Immature natural killer cell (primary cell): ENCODE measurements around the gene IL34. TPM values are rescaled to one million over a fixed set of nuclear protein-coding genes. Genes with fewer than 3 reads are reported as not detected.
A peak's percentile ranks its signal among the peaks of the same experiment; 100 is the strongest.

ENCODE experiments used
- DNase-seq, 3 donors: peaks; one replicate each; pipeline ENCODE4 v3.0.0; 2022; ENCODE audit warnings: mixed read lengths in 1 of 3
- H3K27ac Mint-ChIP-seq, 6 donors: one replicate each; pipeline ENCODE4 v1.8.0; 2020; ENCODE audit warnings: mixed read lengths in 6 of 6, mild to moderate bottlenecking in 5 of 6, inconsistent platforms in 4 of 6, moderate library complexity in 3 of 6
- H3K27me3 Mint-ChIP-seq, 3 donors: one replicate each; pipeline ENCODE4 v1.8.0; 2020 to 2021; ENCODE audit warnings: low read depth in 3 of 3, mild to moderate bottlenecking in 3 of 3, mixed read lengths in 3 of 3, moderate library complexity in 3 of 3, inconsistent platforms in 1 of 3
- H3K36me3 Mint-ChIP-seq, 3 donors: one replicate each; pipeline ENCODE4 v1.8.0; 2020; ENCODE audit warnings: mixed read lengths in 3 of 3, inconsistent platforms in 2 of 3, mild to moderate bottlenecking in 2 of 3
- H3K4me1 Mint-ChIP-seq, 2 donors: one replicate each; pipeline ENCODE4 v1.8.0; 2020; ENCODE audit warnings: inconsistent platforms in 2 of 2, mild to moderate bottlenecking in 2 of 2, mixed read lengths in 2 of 2, moderate library complexity in 1 of 2
- H3K4me3 Mint-ChIP-seq, 5 donors: one replicate each; pipeline ENCODE4 v1.8.0; 2020; ENCODE audit warnings: mild to moderate bottlenecking in 5 of 5, mixed read lengths in 5 of 5, inconsistent platforms in 3 of 5, moderate library complexity in 3 of 5
- H3K9me3 Mint-ChIP-seq, 6 donors: one replicate each; pipeline ENCODE4 v1.8.0; 2020; ENCODE audit warnings: mild to moderate bottlenecking in 6 of 6, mixed read lengths in 6 of 6, inconsistent platforms in 4 of 6, moderate library complexity in 3 of 6
- polyA plus RNA-seq, 3 donors: library from polyadenylated mRNA; unstranded; fragments of 300-500 nt; fragmentation: Illumina TruSeq; gene quantifications; one replicate each; pipeline ENCODE4 v1.2.3, GENCODE V29; 2021

IL34 gene
- not detected for polyA plus RNA-seq

- Mint-ChIP-seq H3K9me3 (no peaks in the 10 kb centered on the region), H3K4me3 (no peak within 1 kb of the TSS), H3K4me1 (no peaks in the 10 kb centered on the region), H3K27me3 (peaks cover 3 to 8% (median 5%) of the 10 kb centered on the region in 3 donors), H3K36me3 (no peaks in the 10 kb centered on the region), H3K27ac (no peak within 1 kb of the TSS)
- DNase-seq, result no peak
These were observed at the start of gene IL34 for GRCh38 chr16:70646260-70647241. Gene IL34, plus strand, starts transcription at chr16:70646559. Its CDS starts 389 bp downstream, at chr16:70646948.

GRCh38 chr16:70597135-70597835 is 49.1 kb upstream of the IL34 start:
- no peaks in the 10 kb centered on the region for H3K4me1 Mint-ChIP-seq
- no peak overlapping the region for H3K27ac Mint-ChIP-seq
- H3K36me3 Mint-ChIP-seq, result no peaks in the 10 kb centered on the region

GRCh38 chr16:70598937-70599503 is 47.3 kb upstream of the IL34 start:
- DNase-seq, result no peak
- no peaks in the 10 kb centered on the region for H3K36me3 Mint-ChIP-seq
- no peak overlapping the region for H3K4me3 Mint-ChIP-seq
- peaks cover 1 to 8% (median 6%) of the 10 kb centered on the region in 3 donors for H3K27me3 Mint-ChIP-seq
- no peak overlapping the region for H3K27ac Mint-ChIP-seq
- no peaks in the 10 kb centered on the region for H3K4me1 Mint-ChIP-seq
- H3K9me3 Mint-ChIP-seq, result no peaks in the 10 kb centered on the region

More at GRCh38 chr16:70597135-70597835, 49.1 kb upstream of the IL34 start:
- H3K9me3 Mint-ChIP-seq, result no peaks in the 10 kb centered on the region
- DNase-seq, result no peak
- peaks cover 1 to 8% (median 6%) of the 10 kb centered on the region in 3 donors for H3K27me3 Mint-ChIP-seq
- H3K4me3 Mint-ChIP-seq, result no peak overlapping the region

- Mint-ChIP-seq H3K36me3 (no peaks in the 10 kb centered on the region), H3K9me3 (no peaks in the 10 kb centered on the region), H3K4me1 (no peaks in the 10 kb centered on the region), H3K4me3 (no peak overlapping the region), H3K27me3 (peaks cover 3 to 6% (median 6%) of the 10 kb centered on the region in 3 donors), H3K27ac (no peak overlapping the region)
- DNase-seq, result no peak
These were observed 45.6 kb upstream of the IL34 start for GRCh38 chr16:70600730-70601129.

GRCh38 chr16:70601576-70602575 is 44.5 kb upstream of the IL34 start:
- Mint-ChIP-seq H3K4me3 (no peak overlapping the region), H3K9me3 (no peaks in the 10 kb centered on the region), H3K27ac (no peak overlapping the region), H3K36me3 (no peaks in the 10 kb centered on the region), H3K4me1 (no peaks in the 10 kb centered on the region), H3K27me3 (peaks cover 3 to 5% (median 4%) of the 10 kb centered on the region in 3 donors)
- DNase-seq, result no peak

GRCh38 chr16:70602831-70603230 is 43.5 kb upstream of the IL34 start:
- Mint-ChIP-seq H3K36me3 (no peaks in the 10 kb centered on the region), H3K4me1 (no peaks in the 10 kb centered on the region), H3K27me3 (peaks cover 3 to 5% (median 4%) of the 10 kb centered on the region in 3 donors), H3K27ac (no peak overlapping the region), H3K4me3 (no peak overlapping the region), H3K9me3 (no peaks in the 10 kb centered on the region)
- no peak for DNase-seq

GRCh38 chr16:70604407-70605282 is 41.7 kb upstream of the IL34 start:
- Mint-ChIP-seq H3K36me3 (no peaks in the 10 kb centered on the region), H3K4me1 (no peaks in the 10 kb centered on the region), H3K9me3 (no peaks in the 10 kb centered on the region), H3K27me3 (peaks cover 0 to 5% (median 3%) of the 10 kb centered on the region in 3 donors), H3K4me3 (no peak overlapping the region), H3K27ac (peak overlapping the region in 2 of 6 donors; percentile 29 to 50)
- no peak for DNase-seq

GRCh38 chr16:70605283-70605657 is 41.1 kb upstream of the IL34 start:
- no peaks in the 10 kb centered on the region for H3K4me1 Mint-ChIP-seq
- H3K4me3 Mint-ChIP-seq, result no peak overlapping the region
- H3K9me3 Mint-ChIP-seq, result no peaks in the 10 kb centered on the region
- H3K27ac Mint-ChIP-seq, result no peak overlapping the region
- no peak for DNase-seq
- H3K36me3 Mint-ChIP-seq, result no peaks in the 10 kb centered on the region
- H3K27me3 Mint-ChIP-seq, result peaks cover 0 to 3% (median 0%) of the 10 kb centered on the region in 3 donors

- DNase-seq, result no peak
- no peaks in the 10 kb centered on the region for H3K36me3 Mint-ChIP-seq
- peaks cover 0 to 2% (median 2%) of the 10 kb centered on the region in 3 donors for H3K27me3 Mint-ChIP-seq
- no peaks in the 10 kb centered on the region for H3K9me3 Mint-ChIP-seq
- no peak overlapping the region for H3K4me3 Mint-ChIP-seq
- no peaks in the 10 kb centered on the region for H3K4me1 Mint-ChIP-seq
- no peak overlapping the region for H3K27ac Mint-ChIP-seq
These were observed 37.8 kb upstream of the IL34 start for GRCh38 chr16:70608521-70608920.

- Mint-ChIP-seq H3K9me3 (no peaks in the 10 kb centered on the region), H3K36me3 (no peaks in the 10 kb centered on the region), H3K27me3 (peaks cover 0 to 2% (median 0%) of the 10 kb centered on the region in 3 donors), H3K4me3 (no peak overlapping the region), H3K27ac (no peak overlapping the region), H3K4me1 (no peaks in the 10 kb centered on the region)
- DNase-seq, result no peak
These were observed 35.8 kb upstream of the IL34 start for GRCh38 chr16:70610273-70611223.

GRCh38 chr16:70611224-70611598 is 35.1 kb upstream of the IL34 start:
- no peak for DNase-seq
- no peaks in the 10 kb centered on the region for H3K36me3 Mint-ChIP-seq
- no peaks in the 10 kb centered on the region for H3K4me1 Mint-ChIP-seq
- no peaks in the 10 kb centered on the region for H3K9me3 Mint-ChIP-seq
- peaks cover 0 to 2% (median 0%) of the 10 kb centered on the region in 3 donors for H3K27me3 Mint-ChIP-seq
- no peak overlapping the region for H3K4me3 Mint-ChIP-seq
- H3K27ac Mint-ChIP-seq, result no peak overlapping the region
